Measurements from ENCODE around the gene SLC22A5. TPM values are rescaled to one million over a fixed set of nuclear protein-coding genes. Genes with fewer than 3 reads are reported as not detected.
A peak's percentile ranks its signal among the peaks of the same experiment; 100 is the strongest.
"Not testable (repeated sequence)": the region's sequence is repeated elsewhere in the genome, so short reads cannot be mapped to it uniquely, and the experiment has no call there.

Gene SLC22A5
- total RNA-seq, 2 donors from 2014 or later = 35.2 to 59.3 TPM

DNA sequence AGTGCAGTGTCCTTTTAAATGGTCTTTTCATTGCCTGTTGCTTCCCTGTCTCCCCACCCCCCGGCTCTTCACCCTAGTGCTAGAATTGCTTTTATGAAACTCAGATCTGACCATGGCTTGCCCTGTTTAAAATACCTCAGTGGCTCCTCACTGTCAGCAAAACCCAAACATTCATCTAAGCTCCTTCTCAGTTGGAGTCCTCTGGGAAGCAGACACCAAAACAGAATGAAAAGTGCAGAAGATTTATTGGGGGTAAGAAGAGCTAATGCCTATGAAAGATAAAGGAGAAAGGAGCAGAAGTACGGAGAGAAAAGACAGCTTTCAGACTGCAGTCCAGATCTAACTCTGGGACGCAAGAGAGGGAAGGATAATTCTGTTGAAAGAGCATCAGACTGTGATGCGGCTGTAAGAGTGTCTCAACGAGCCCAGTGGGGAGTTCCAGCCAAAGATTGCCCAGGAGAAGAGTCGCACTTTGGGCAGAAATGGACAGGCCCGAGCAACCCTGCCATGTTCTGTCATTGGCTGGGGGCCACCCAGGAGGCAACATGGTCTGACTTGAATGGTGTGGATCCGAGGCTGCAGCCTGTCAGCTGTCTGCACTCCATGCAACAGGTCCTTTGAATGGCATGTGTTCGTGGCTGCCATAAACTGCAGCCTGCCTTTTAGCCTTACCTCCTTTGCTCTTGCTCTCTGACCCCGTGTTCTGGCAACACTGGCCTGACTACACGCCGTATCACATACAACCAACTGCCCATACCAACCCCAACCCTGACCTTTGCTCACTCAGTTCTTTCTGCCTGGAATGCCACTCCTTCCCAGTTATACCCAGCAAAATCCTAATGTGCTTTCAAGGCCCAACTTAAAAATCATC is 65.1 kb downstream of the SLC22A5 start:
- intact Hi-C loops (cut with DNase I, micrococcal nuclease) = no loop called here
- DNase-seq (no peak), ATAC-seq (no peak)

DNA sequence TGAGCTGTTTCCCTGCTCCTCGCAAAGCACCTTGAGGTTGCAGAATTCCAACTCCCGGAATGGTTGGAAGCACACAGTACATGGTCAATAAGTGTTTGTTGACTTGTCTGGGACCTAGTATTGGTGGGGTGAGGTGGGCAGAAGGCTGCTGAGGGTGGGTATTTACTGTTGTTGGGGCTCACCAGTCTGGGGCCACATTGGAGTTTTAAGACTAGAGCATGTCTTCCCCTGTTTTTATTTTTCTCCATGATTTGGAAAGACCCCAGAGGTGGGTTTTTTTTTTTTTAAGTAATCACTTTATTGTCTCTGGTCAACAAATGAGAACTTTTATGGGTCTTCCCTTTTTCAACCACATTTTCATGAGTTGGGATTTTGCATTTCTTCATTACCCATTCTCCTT is 65.9 kb downstream of the SLC22A5 start:
- ATAC-seq (no peak), DNase-seq (no peak)
- intact Hi-C loops (cut with DNase I, micrococcal nuclease) = no loop called here

DNA sequence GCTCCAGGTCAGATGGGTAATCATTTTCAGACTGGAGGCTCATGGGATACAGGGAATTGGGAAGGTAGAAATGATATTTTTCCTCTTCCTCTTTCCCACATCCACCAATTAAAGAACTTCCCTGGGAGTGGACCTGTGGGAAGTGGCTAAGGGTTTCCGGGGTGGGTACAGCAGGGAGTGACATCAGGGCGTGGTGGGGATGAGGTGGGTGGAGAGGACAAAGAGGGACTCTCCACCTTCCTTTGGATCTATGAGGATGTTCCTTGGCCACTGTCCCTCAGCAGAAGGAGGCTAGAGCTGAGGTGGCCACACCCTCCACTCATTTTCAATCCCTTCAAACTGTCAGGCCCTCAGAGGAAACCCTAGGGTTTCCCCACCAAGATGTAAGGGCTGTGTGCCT is 66.4 kb downstream of the SLC22A5 start:
- intact Hi-C loops (cut with DNase I, micrococcal nuclease) = no loop called here
- DNase-seq = no peak
- peak; percentile 63 for ATAC-seq

DNA sequence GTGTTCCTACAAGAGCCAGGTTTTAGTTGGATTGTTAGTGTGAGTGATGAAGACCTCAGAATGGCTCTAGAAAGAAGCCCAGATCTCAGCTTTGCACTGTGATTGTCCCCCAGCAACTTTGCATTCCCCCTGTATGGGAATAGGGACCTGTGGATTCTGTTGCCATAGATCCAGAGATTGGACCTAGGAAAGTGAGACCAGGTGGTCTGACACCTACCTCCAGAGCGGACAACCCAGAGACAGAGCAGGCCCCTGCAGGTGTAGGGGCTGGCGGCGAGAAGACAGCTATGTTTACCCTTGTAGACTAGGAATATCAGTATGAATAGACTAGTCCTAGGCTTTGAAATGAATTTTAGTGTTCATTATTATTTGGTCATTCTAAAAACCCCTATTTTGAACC is 67.4 kb downstream of the SLC22A5 start:
- no peak for ATAC-seq
- DNase-seq = no peak

DNA sequence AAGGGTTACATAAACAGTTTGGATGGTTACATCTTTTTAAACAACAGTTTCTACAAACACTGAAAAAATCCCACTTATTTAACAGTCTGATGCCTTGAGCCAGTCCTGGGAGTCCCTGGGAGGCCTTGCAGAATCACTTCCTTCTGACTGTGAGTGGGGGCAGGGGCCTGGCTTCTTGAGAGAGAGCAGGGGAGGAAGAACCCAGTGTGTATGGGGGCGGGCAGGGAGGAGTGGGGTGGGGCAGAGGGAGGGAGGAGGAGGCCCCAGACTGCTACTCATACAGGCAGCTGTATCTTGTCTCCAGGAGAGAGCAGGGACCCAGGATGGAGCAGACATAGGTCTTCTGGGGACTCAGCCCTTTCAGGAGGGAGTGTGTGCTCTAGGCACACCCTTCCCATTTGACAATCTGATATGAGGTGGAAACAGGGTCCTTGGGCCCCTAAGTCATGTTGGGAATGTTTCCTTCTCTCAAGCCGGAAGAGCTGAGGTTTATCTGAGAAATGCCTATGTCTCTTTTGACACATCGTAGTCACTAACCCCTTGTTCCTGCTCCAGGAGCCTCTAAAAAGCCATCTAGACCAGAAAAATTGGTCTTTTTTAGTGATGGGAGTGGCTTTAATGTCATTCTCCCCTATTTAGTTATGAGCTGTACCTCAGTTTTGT is 68.2 kb downstream of the SLC22A5 start:
- intact Hi-C loops (cut with DNase I, micrococcal nuclease) = no loop called here
- DNase-seq = peak; percentile 73 to 88
- peak; percentile 60 for ATAC-seq

More for the DNA sequence above, 67.4 kb downstream of the SLC22A5 start:
- intact Hi-C loops (cut with DNase I, micrococcal nuclease) = no loop called here

DNA sequence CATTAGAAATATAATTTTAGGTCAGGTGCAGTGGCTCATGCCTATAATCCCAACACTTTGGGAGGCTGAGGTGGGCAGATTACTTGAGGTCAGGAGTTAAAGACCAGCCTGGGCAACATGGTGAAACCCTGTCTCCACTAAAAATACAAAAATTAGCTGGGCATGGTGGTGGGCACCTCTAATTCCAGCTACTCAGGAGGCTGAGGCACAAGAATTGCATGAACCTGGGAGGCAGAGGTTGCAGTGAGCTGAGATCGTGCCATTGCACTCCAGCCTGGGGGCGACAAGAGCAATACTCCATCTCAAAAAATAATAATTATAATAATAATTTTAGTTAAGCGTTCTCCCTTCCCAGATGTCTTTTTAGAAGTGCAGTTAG is 68.7 kb downstream of the SLC22A5 start:
- intact Hi-C loops (cut with DNase I, micrococcal nuclease); DNase-seq; ATAC-seq: not testable (repeated sequence)

DNA sequence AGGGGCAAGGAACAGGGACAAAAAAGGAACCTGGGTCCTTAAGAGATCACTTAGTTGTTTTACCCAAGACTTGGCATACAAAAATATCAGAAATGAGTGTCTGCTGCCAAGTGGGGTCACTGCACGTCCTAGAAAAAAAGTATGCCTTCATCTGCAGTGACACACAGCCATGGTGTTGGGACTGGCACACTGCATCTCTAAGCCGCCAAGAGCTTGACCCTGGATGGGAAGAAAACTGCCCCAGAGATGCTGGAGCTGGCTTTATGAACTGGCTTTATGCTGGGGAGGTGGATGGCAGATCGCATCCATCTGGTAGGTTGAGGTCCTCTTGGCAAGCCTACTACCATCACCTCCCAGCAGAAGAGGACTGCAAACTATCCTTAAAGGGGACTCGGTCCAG is 69.4 kb downstream of the SLC22A5 start:
- intact Hi-C loops (cut with DNase I, micrococcal nuclease) = no loop called here
- no peak for ATAC-seq
- no peak for DNase-seq

DNA sequence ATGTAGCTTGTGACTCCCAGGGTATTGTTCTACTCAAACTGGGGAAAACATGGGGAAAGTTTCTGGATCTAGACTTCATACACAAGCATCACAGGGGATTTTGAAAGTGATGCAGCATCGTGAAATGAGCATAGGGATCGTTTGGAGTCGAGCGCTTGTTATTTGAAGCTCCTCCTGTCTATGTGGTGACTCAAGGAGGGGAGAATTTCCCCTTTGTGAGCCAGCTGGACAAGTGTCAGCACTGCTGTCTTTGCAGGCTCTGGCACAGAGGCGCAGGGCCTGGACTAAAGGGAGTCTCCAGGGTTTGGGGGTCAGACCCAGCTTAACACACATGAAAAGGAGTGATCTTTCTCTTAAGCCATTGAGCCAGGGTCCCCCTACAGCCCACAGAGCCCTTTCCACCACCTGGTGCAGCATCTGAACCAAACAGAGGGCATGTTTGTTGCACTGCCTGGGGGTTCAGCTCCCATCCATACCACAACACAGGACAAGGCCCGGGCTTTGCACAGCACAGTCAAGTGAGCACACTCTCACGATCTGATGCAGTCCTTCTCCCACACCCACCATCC is 70.1 kb downstream of the SLC22A5 start:
- DNase-seq (peak in 1 of 2 donors; percentile 72), ATAC-seq (no peak)
- intact Hi-C loops (cut with DNase I, micrococcal nuclease) = no loop called here

DNA sequence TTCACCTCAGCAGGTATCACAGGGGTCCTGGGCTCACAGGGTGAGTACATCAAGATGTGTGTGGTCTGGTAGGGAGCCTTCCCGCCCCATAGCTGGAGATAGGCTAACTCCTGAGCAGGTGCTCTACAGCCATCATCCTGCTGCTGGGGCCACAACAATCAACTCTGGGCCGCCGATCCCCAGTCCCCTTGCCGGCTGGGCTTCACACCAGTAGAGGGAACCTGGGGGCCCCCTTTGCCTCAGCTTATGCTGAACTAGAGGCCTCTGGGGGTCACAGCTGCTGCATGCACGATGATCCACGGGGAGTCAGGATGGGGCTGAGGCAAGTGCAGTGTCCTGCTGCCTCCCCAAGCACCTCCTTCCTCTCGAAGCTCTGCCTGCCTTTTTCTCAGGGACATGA is 74.6 kb downstream of the SLC22A5 start:
- intact Hi-C loops (cut with DNase I, micrococcal nuclease) = no loop called here
- DNase-seq = no peak
- no peak for ATAC-seq

Small RNA genes lying within 50 kb of the gene (microRNA-seq; reads per million reads assigned to microRNA genes)
- gene MIR3936 = 0 to 0.53 reads per million in 2 donors

Other genes starting within 250 kb of the SLC22A5 start
- 10 to 100 TPM; 56.7 to 69.4 TPM for gene P4HA2, start 141.9 kb upstream of the SLC22A5 start, total RNA-seq
- gene PDLIM4, start 112.0 kb upstream of the SLC22A5 start, total RNA-seq = 10 to 100 TPM in 1 of 2 donors, 1 to 10 TPM in 1; 1.5 to 11.9 TPM
- gene SLC22A4, start 75.3 kb upstream of the SLC22A5 start, total RNA-seq = 1 to 10 TPM; 3.8 to 7.3 TPM
- gene IRF1, start 121.1 kb downstream of the SLC22A5 start, total RNA-seq = 100 to 1,000 TPM in 1 of 2 donors, 10 to 100 TPM in 1; 97.7 to 126 TPM
- not detected for gene IL5, start 173.8 kb downstream of the SLC22A5 start, total RNA-seq
- gene RAD50, start 187.3 kb downstream of the SLC22A5 start, total RNA-seq = 10 to 100 TPM; 35.9 to 36.3 TPM